SK-N-SH treated with all-trans-retinoic acid at 6 μM for 48 hours (cell line): ENCODE data around the gene PHETA2.

Experiments used
- ATAC-seq: fragments of 200-7000 bp; cut with Tn5 transposase; 3 replicates; pipeline ENCODE4 v1.9.1; 2020; ENCODE audit warnings: mild to moderate bottlenecking, moderate library complexity
- ARNTL ChIP-seq: fragments of 450-650 bp; formaldehyde crosslinking; IDR thresholded peaks from 2 replicates; pipeline ENCODE4 v1.5.0; 2020; ENCODE audit warnings: low read depth, mild to moderate bottlenecking, moderate library complexity, borderline replicate concordance
- BACH2 ChIP-seq: fragments of 250-450 bp; sonication (Bioruptor Pico); IDR thresholded peaks from 2 replicates; pipeline ENCODE4 v1.9.0; 2021; ENCODE audit warnings: mild to moderate bottlenecking, borderline replicate concordance
- CREB5 ChIP-seq: fragments of 250-450 bp; sonication (Bioruptor Pico); IDR thresholded peaks from 2 replicates; pipeline ENCODE4 v1.5.1; 2020; ENCODE audit warnings: low read depth, mild to moderate bottlenecking, moderate library complexity
- CSDC2 ChIP-seq: fragments of 250-450 bp; sonication (Bioruptor Pico); IDR thresholded peaks from 2 replicates; pipeline ENCODE4 v1.5.0; 2020; ENCODE audit warnings: mild to moderate bottlenecking, moderate library complexity
- ESRRG ChIP-seq: fragments of 250-450 bp; sonication (Bioruptor Pico); IDR thresholded peaks from 2 replicates; pipeline ENCODE4 v1.6.1; 2021; ENCODE audit warnings: mild to moderate bottlenecking
- ISL1 ChIP-seq: fragments of 250-450 bp; sonication (Bioruptor Pico); IDR thresholded peaks from 2 replicates; pipeline ENCODE4 v2.1.2; 2022; ENCODE audit warnings: mild to moderate bottlenecking, moderate library complexity
- OSR1 ChIP-seq: fragments of 250-450 bp; sonication (Bioruptor Pico); IDR thresholded peaks from 2 replicates; pipeline ENCODE4 v1.8.0; 2022; ENCODE audit warnings: moderate library complexity, mild to moderate bottlenecking, inconsistent platforms
- PATZ1 ChIP-seq: fragments of 250-450 bp; sonication (Bioruptor Pico); IDR thresholded peaks from 2 replicates; pipeline ENCODE4 v1.8.0; 2020; ENCODE audit warnings: mild to moderate bottlenecking, moderate library complexity, borderline replicate concordance
- POU6F1 ChIP-seq: fragments of 250-450 bp; sonication (Bioruptor Pico); IDR thresholded peaks from 2 replicates; pipeline ENCODE4 v1.8.0; 2021; ENCODE audit warnings: low read depth, mild to moderate bottlenecking, moderate library complexity, borderline replicate concordance
- PPARA ChIP-seq: fragments of 250-450 bp; sonication (Bioruptor Pico); IDR thresholded peaks from 2 replicates; pipeline ENCODE4 v1.5.0; 2020; ENCODE audit warnings: mild to moderate bottlenecking, borderline replicate concordance
- RARB ChIP-seq: fragments of 250-450 bp; sonication (Bioruptor Pico); IDR thresholded peaks from 2 replicates; pipeline ENCODE4 v1.8.0; 2021; ENCODE audit warnings: mild to moderate bottlenecking, moderate library complexity
- SNAI2 ChIP-seq: fragments of 250-450 bp; sonication (Bioruptor Pico); IDR thresholded peaks from 2 replicates; pipeline ENCODE4 v1.5.0; 2020; ENCODE audit warnings: mild to moderate bottlenecking, moderate library complexity
- TCF4 ChIP-seq: fragments of 250-450 bp; sonication (Bioruptor Pico); IDR thresholded peaks from 2 replicates; pipeline ENCODE4 v1.8.0; 2021; ENCODE audit warnings: mild to moderate bottlenecking, moderate library complexity, borderline replicate concordance
- TOX ChIP-seq: fragments of 250-450 bp; sonication (Bioruptor Pico); IDR thresholded peaks from 2 replicates; pipeline ENCODE4 v1.8.0; 2021; ENCODE audit warnings: mild to moderate bottlenecking, moderate library complexity, borderline replicate concordance
- TSHZ2 ChIP-seq: fragments of 250-450 bp; sonication (Bioruptor Pico); IDR thresholded peaks from 2 replicates; pipeline ENCODE4 v1.5.0; 2020; ENCODE audit warnings: mild to moderate bottlenecking, moderate library complexity
- ZC3H10 ChIP-seq: fragments of 250-450 bp; sonication (Bioruptor Pico); IDR thresholded peaks from 2 replicates; pipeline ENCODE4 v1.5.1; 2021; ENCODE audit warnings: mild to moderate bottlenecking, moderate library complexity
- ZFP3 ChIP-seq: fragments of 250-450 bp; sonication (Bioruptor Pico); IDR thresholded peaks from 2 replicates; pipeline ENCODE4 v1.5.0; 2020; ENCODE audit warnings: mild to moderate bottlenecking, moderate library complexity
- ZFP30 ChIP-seq: fragments of 450-650 bp; formaldehyde crosslinking; IDR thresholded peaks from 2 replicates; pipeline ENCODE4 v1.5.0; 2022; ENCODE audit warnings: mild to moderate bottlenecking, moderate library complexity
- ZNF565 ChIP-seq: fragments of 450-650 bp; formaldehyde crosslinking; conservative IDR thresholded peaks from 2 replicates; pipeline ENCODE4 v1.5.0; 2020; ENCODE audit warnings: low read depth, mild to moderate bottlenecking, moderate library complexity
- ZNF70 ChIP-seq: fragments of 450-650 bp; formaldehyde crosslinking; IDR thresholded peaks from 2 replicates; pipeline ENCODE4 v1.5.0; 2020; ENCODE audit warnings: mild to moderate bottlenecking, moderate library complexity
- ZNF8 ChIP-seq: fragments of 450-650 bp; formaldehyde crosslinking; IDR thresholded peaks from 2 replicates; pipeline ENCODE4 v1.5.0; 2020; ENCODE audit warnings: mild to moderate bottlenecking, moderate library complexity

PHETA2 gene

GRCh38 chr22:42041784-42042183 lies 32.3 kb upstream of the PHETA2 start:
- no peak for ATAC-seq
- no peak for TF ChIP-seq ZFP3 (CRISPR knock-in tag)
- no peak for TF ChIP-seq ZFP30 (CRISPR knock-in tag)
- TF ChIP-seq PPARA (CRISPR knock-in tag) = no peak
- no peak for TF ChIP-seq ZNF70
- TF ChIP-seq SNAI2 = no peak
- TF ChIP-seq ZNF565 (CRISPR knock-in tag) = no peak
- no peak for TF ChIP-seq ZNF8 (CRISPR knock-in tag)
- no peak for TF ChIP-seq RARB (CRISPR knock-in tag)
- no peak for TF ChIP-seq POU6F1 (CRISPR knock-in tag)
- no peak for TF ChIP-seq OSR1
- no peak for TF ChIP-seq ISL1
- TF ChIP-seq ESRRG = no peak
- no peak for TF ChIP-seq CREB5 (CRISPR knock-in tag)
- TF ChIP-seq ZC3H10 (CRISPR knock-in tag) = no peak
- TF ChIP-seq BACH2 (CRISPR knock-in tag) = no peak

GRCh38 chr22:42050641-42051180 lies 23.3 kb upstream of the PHETA2 start:
- TF ChIP-seq ISL1 (no peak), PPARA (CRISPR knock-in tag) (no peak), ZNF70 (no peak), OSR1 (no peak), ZC3H10 (CRISPR knock-in tag) (no peak), ARNTL (CRISPR knock-in tag) (no peak), ZNF8 (CRISPR knock-in tag) (no peak), SNAI2 (no peak), ZNF565 (CRISPR knock-in tag) (no peak), TCF4 (CRISPR knock-in tag) (no peak), PATZ1 (CRISPR knock-in tag) (no peak), ZFP3 (CRISPR knock-in tag) (no peak), BACH2 (CRISPR knock-in tag) (no peak), CSDC2 (CRISPR knock-in tag) (no peak), TOX (CRISPR knock-in tag) (no peak)
- ATAC-seq = no peak

- TF ChIP-seq ZFP3 (CRISPR knock-in tag) (no peak), CSDC2 (CRISPR knock-in tag) (no peak), ZNF565 (CRISPR knock-in tag) (no peak), RARB (CRISPR knock-in tag) (no peak), ZFP30 (CRISPR knock-in tag) (no peak), ZC3H10 (CRISPR knock-in tag) (no peak), ZNF8 (CRISPR knock-in tag) (no peak), TSHZ2 (no peak), CREB5 (CRISPR knock-in tag) (no peak), ESRRG (no peak), TCF4 (CRISPR knock-in tag) (no peak)
- no peak for ATAC-seq
Observed at GRCh38 chr22:42052765-42053164, 21.3 kb upstream of the PHETA2 start.
